Ectodermal cell (in vitro differentiated cells): ENCODE results near the gene ARMH3.

Source experiments
- H3K27ac ChIP-seq: 2 replicates; pipeline ENCODE4 v1.7.0; 2013; ENCODE audit warnings: mild to moderate bottlenecking, low read depth, low read length; ENCODE audit not compliant: insufficient read depth, poor library complexity, severe bottlenecking
- H3K27me3 ChIP-seq: 2 replicates; pipeline ENCODE4 v1.7.0; 2013; ENCODE audit warnings: mild to moderate bottlenecking, low read length; ENCODE audit not compliant: insufficient read depth, control insufficient read depth, poor library complexity, severe bottlenecking
- H3K36me3 ChIP-seq: one replicate; pipeline ENCODE4 v1.7.0; 2013; ENCODE audit warnings: low read length; ENCODE audit not compliant: control insufficient read depth, insufficient read depth
- H3K4me1 ChIP-seq: one replicate; pipeline ENCODE4 v1.7.0; 2013; ENCODE audit warnings: low read length; ENCODE audit not compliant: control insufficient read depth, insufficient read depth
- H3K4me3 ChIP-seq: 2 replicates; pipeline ENCODE4 v1.7.0; 2013; ENCODE audit warnings: low read depth, low read length, control low read depth; ENCODE audit not compliant: insufficient read depth
- H3K9me3 ChIP-seq: 2 replicates; pipeline ENCODE4 v1.7.0; 2013; ENCODE audit warnings: mild to moderate bottlenecking, low read length, moderate library complexity; ENCODE audit not compliant: control insufficient read depth
- WGBS, 2 experiments: methylation state at CpG; one replicate each; pipeline ENCODE4 v1.1.7; 2013; ENCODE audit warnings: missing lambda C conversion rate in 2 of 2; 5-methylcytosine and 5-hydroxymethylcytosine counted together

The ARMH3 gene

DNA sequence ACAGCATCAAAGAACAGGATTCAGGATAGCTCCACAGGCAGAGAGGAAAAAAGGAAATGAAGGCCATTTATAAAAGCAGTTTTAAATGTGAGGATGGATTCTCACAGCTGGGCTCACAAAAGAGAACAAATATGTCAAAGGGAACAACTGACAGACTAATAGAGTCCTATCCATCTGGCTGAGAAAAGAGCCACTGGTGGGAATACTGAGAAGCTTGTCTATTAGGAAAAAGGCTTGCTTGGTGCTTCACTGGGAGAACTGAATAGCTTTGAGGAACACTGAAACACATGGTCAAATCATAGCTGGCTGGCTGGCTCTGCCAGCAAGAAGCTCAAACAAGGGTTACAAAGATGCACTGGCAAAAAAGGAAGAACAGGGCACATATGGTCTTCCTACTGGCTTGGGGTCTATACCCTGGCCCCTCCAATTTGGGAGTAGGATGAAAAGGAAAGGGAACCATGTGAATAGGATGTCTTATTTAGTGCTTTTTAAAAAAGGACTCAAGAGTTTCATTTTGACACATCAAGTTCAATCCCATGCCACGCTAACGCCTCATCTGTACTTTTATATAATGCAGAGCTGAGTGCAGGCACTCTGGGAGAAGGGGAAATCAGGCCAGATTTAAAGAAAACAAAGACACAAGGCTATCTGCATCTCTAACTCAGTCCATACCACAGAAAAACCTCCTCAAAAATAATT is 167.6 kb downstream of the ARMH3 start:
- Histone ChIP-seq H3K4me1 (peaks cover 3% of the 10 kb centered on the region), H3K27ac (no peak overlapping the region), H3K9me3 (no peaks in the 10 kb centered on the region), H3K36me3 (no peaks in the 10 kb centered on the region), H3K27me3 (no peaks in the 10 kb centered on the region), H3K4me3 (no peak overlapping the region)
- 98 to 100% methylated on average over 2 of the region's 2 CpGs for WGBS, 2 experiments

DNA sequence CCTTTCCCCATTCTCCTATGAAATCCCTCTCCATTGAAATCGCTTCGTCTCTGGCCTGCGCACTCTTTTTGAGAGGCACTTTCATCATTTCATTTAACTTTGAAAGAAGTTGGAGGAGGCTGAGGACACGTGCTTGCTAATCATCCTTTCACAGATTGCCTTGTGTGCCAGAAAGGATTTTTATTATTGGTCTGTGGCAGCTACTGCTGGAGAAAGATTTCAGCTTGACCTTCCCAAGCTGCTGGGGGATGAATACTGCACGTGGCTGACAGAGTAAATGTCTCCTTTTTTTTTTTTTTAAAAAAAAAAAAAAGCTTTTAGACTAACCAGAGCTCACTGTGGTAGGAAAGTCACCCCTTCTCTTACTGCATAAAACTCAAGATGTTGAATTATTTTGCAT is 168.2 kb downstream of the ARMH3 start:
- no peaks in the 10 kb centered on the region for H3K9me3 ChIP-seq
- H3K27me3 ChIP-seq: no peaks in the 10 kb centered on the region
- H3K27ac ChIP-seq: no peak overlapping the region
- H3K4me1 ChIP-seq: no peaks in the 10 kb centered on the region
- no peak overlapping the region for H3K4me3 ChIP-seq
- no peaks in the 10 kb centered on the region for H3K36me3 ChIP-seq
- 89 to 90% methylated on average over 4 to 5 of the region's 5 CpGs for WGBS, 2 experiments

DNA sequence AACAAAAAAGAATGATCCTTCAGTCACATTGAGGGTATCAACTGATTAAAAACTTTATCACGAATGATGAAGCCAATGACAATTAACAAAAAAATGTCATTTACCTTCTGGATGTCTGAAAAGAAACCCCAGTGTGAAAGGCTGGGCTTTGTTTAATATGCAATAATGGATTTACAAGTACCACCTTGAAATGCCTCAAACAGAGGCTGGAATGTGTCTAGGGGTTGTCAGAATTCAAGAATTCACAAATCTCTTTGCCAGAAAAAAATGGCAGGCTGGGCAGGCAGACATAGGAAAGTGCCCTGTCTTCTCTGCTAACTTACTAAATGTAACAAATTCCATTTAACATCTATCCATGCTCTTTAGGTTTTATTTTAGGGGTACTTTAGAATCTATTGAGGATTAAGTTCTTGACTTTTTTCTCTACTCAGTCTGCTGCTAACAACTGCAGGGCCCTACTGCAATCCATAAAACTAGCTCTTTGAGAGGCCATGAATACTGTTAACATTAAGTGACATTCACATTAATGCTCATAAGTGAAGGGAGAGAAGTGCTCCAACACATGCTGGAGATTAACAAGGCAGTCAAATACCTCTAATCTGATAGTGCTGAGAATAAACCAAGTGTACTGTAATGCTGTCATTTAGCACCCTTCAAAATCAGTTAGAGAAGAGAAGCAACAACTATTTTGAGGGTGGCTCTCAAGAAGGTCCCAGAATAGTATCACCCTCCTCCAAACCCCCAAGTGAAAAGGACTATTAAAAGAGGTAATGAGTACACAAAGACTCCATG is 169.3 kb downstream of the ARMH3 start:
- no peaks in the 10 kb centered on the region for H3K9me3 ChIP-seq
- H3K36me3 ChIP-seq: no peaks in the 10 kb centered on the region
- H3K4me3 ChIP-seq: no peak overlapping the region
- no peaks in the 10 kb centered on the region for H3K27me3 ChIP-seq
- 100% methylated on average over 1 of the region's 1 CpG for WGBS, 2 experiments
- H3K27ac ChIP-seq: no peak overlapping the region
- H3K4me1 ChIP-seq: no peaks in the 10 kb centered on the region

DNA sequence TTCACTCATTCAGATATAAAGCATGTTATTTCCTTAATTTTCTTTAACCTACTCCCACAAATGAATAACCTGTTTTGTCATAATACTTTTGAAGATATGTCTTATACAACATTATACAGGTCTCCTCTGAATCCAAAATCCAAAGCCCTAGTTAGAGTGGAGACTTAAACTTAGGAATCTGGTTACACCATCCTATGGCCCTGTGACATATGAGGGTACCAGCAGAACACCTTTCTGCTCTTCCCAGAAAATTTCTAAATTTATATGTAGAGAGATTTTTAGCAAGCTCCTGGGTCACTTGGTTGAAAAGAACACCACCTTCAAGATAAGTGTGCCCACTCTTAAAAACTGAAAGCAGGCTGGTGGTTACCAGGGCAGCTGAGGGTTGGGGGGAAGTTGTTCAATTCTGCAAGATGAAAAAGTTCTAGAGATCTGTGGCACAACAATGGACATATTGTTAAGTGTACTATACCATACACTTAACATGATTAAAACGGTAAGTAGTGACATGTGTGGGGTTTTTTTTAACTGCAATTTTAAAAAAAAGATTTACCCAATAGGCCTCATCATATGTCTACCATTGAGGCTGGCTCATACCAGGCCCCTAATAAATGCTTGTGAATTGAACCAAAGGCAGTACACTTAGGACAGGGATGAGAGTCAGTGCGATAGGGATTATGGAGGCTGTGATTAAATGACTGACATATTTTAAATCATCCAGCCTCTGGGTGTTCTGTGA is 174.8 kb downstream of the ARMH3 start:
- H3K4me3 ChIP-seq: no peak overlapping the region
- no peak overlapping the region for H3K27ac ChIP-seq
- no peaks in the 10 kb centered on the region for H3K9me3 ChIP-seq
- 96 to 100% methylated on average over 1 to 2 of the region's 2 CpGs for WGBS, 2 experiments
- no peaks in the 10 kb centered on the region for H3K27me3 ChIP-seq
- H3K36me3 ChIP-seq: no peaks in the 10 kb centered on the region
- peaks cover 6% of the 10 kb centered on the region for H3K4me1 ChIP-seq

DNA sequence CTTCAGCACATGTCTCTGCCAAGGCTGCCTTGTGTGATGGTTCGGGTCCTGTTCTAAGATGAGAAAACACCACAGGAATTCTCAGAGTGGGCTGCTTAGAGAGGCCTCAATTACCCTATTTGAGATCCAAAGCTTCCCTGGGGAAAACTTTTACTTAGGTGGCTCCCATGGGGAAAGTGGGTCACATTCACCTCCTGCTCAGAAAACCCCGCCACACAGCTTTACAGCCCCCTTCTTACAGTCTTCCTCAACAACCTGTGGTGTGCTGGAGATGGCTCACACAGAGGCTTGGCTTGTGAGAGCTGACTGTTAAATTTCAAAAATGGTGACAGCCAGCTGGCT is 175.8 kb downstream of the ARMH3 start:
- Histone ChIP-seq H3K27ac (no peak overlapping the region), H3K27me3 (no peaks in the 10 kb centered on the region), H3K4me3 (no peak overlapping the region), H3K36me3 (no peaks in the 10 kb centered on the region), H3K4me1 (peaks cover 6% of the 10 kb centered on the region), H3K9me3 (no peaks in the 10 kb centered on the region)
- WGBS, 2 experiments: 90 to 95% methylated on average over 2 of the region's 2 CpGs

DNA sequence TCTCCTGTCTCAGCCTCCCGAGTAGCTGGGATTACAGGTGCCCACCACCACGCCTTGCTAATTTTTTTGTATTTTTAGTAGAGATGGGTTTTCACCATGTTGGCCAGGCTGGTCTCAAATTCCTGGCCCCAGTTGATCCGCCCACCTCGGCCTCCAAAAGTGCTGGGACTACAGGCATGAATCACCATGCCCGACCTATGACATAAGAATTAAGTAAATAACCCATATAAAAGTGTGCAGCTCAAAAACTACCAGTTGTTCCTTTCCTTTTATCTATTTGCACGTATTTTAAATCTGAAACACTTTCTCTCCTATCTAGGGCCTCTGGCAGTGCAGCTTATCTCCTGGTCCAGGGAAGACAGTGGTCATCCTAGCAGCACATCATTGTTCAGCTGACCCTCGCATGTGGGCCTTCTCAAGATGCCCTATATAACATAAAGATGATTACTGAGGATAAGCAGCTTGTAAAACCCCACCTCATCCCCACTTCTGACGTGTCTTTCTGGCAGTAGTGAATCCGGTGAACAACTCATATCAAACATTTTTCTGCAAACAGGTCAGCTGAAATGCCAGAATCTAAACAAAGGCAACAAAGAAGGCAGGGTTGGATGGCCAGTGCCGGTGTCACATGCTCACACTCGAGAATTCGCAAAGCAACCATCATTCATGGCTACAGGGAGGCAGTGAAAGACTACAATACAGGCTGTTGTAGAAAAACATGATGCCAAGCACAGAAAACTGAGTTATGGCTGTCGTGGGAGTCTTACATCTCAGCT is 176.3 kb downstream of the ARMH3 start:
- H3K27ac ChIP-seq: no peak overlapping the region
- H3K4me3 ChIP-seq: no peak overlapping the region
- H3K9me3 ChIP-seq: no peaks in the 10 kb centered on the region
- no peaks in the 10 kb centered on the region for H3K36me3 ChIP-seq
- peaks cover 6% of the 10 kb centered on the region for H3K4me1 ChIP-seq
- no peaks in the 10 kb centered on the region for H3K27me3 ChIP-seq
- WGBS, 2 experiments: 90 to 91% methylated on average over 13 of the region's 13 CpGs

DNA sequence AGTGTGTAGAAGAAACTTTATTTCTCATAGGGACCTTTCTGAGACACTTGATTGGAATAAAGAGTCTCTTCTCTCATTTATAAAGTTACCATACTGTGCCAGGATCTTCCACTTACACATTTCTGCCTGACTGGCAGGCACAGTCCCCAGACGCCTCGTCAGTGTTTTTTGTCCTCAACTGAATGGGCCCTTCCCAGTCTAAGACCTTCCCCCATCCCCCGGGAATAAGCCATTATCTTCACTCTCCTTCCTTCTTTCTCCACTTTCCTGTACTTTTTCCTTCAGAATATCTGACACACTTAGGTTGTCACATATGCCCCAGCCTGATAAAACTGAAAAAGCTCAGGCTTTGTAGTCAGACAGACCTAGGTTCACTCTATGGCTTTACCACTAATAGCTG is 177.1 kb downstream of the ARMH3 start:
- H3K27me3 ChIP-seq: no peaks in the 10 kb centered on the region
- peaks cover 10% of the 10 kb centered on the region for H3K4me1 ChIP-seq
- no peak overlapping the region for H3K4me3 ChIP-seq
- no peak overlapping the region for H3K27ac ChIP-seq
- no peaks in the 10 kb centered on the region for H3K36me3 ChIP-seq
- WGBS, 2 experiments: 44 to 53% methylated on average over 3 of the region's 3 CpGs
- H3K9me3 ChIP-seq: no peaks in the 10 kb centered on the region

DNA sequence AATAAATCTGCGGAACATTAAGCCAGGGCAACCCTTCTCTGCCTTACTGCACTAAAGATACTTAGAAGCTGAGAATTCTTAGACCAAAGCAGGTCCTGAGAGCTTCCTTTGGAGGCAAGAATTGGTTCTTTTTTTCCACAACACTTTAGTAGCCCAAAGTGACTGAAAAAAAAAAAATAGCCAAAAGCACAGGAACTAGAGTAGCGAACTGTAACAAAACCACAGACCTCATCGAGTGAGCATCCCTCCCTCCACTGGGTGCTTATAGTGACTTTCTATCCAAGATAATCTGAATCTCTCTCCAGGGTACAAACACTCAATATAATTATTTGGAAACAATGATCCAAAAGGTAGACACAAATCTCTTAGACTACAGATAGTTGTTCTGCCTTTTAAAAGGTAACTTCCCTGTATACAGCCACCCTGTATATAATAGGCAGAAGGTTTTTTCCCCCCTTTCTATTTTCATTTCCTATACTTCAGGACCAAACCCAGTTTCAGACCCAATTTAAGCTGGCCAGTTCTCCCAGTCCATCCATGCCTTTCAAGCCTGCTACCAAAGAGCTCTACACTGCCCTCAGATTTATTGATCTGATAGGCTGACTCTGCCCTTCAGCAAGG is 180.8 kb downstream of the ARMH3 start:
- H3K27ac ChIP-seq: no peak overlapping the region
- 94 to 97% methylated on average over 3 of the region's 3 CpGs for WGBS, 2 experiments
- H3K4me1 ChIP-seq: peaks cover 8% of the 10 kb centered on the region
- no peaks in the 10 kb centered on the region for H3K9me3 ChIP-seq
- H3K36me3 ChIP-seq: no peaks in the 10 kb centered on the region
- no peak overlapping the region for H3K4me3 ChIP-seq
- H3K27me3 ChIP-seq: no peaks in the 10 kb centered on the region

DNA sequence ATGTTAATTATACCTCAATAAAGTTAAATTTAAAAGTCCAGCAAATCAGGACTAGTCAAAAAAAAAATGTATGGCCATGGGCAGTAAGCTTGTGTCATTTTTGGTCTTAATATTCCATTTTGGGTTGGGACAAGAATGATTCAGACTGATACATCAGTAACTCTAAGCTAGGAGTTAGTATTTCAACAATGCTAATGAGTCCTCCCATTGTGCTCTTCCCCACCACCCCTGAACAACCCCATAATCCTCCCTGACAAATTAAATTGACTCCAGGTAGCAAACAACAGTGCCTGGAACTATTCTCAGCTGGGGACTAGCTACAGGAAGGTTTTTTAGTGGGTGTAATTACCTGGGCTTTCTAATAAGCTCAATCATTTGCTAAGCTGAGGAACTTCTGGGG is 181.7 kb downstream of the ARMH3 start:
- peaks cover 5% of the 10 kb centered on the region for H3K4me1 ChIP-seq
- no peaks in the 10 kb centered on the region for H3K9me3 ChIP-seq
- H3K36me3 ChIP-seq: no peaks in the 10 kb centered on the region
- H3K27me3 ChIP-seq: no peaks in the 10 kb centered on the region
- H3K27ac ChIP-seq: no peak overlapping the region
- H3K4me3 ChIP-seq: no peak overlapping the region
